Activated naive CD4-positive, alpha-beta T cell treated with anti-CD3 and anti-CD28 coated beads for 36 hours (primary cell): ENCODE results near the gene DDX52. TPM values are rescaled to one million over a fixed set of nuclear protein-coding genes. Genes with fewer than 3 reads are reported as not detected.
A peak's percentile ranks its signal among the peaks of the same experiment; 100 is the strongest.
"Not testable (repeated sequence)": the region's sequence is repeated elsewhere in the genome, so short reads cannot be mapped to it uniquely, and the experiment has no call there.

Source experiments
- CTCF ChIA-PET: fragments of 350-600 bp; sonication (Branson Sonifier 250); formaldehyde crosslinking; loops from one replicate; lab custom pipeline; 2021; ENCODE audit warnings: antibody characterized with exemption; lab: Charles Lee
- DNase-seq: peaks from one replicate; pipeline ENCODE4 v3.0.0-alpha.2; 2020
- H3K27ac Mint-ChIP-seq: one replicate; pipeline ENCODE4 v1.8.0; 2021; ENCODE audit warnings: mild to moderate bottlenecking, mixed read lengths
- H3K27me3 Mint-ChIP-seq: one replicate; pipeline ENCODE4 v1.8.0; 2021; ENCODE audit warnings: low read depth, mixed read lengths
- H3K36me3 Mint-ChIP-seq: one replicate; pipeline ENCODE4 v1.8.0; 2021; ENCODE audit warnings: low read depth, mixed read lengths
- H3K4me1 Mint-ChIP-seq: one replicate; pipeline ENCODE4 v1.8.0; 2021; ENCODE audit warnings: low read depth, mixed read lengths
- H3K4me3 Mint-ChIP-seq: one replicate; pipeline ENCODE4 v1.8.0; 2021; ENCODE audit warnings: mild to moderate bottlenecking, moderate library complexity, mixed read lengths
- H3K9me3 Mint-ChIP-seq: one replicate; pipeline ENCODE4 v1.8.0; 2021; ENCODE audit warnings: mixed read lengths
- intact Hi-C: fragments of 100-400 bp; cut with micrococcal nuclease; formaldehyde crosslinking; loops from one replicate; pipeline ENCODE4 v1.15.1; 2023
- total RNA-seq, 2 experiments: library from RNA; stranded (reverse); gene quantifications; one replicate each; pipeline ENCODE4 v1.2.3, GENCODE V29; 2021

The DDX52 gene
- total RNA-seq = 10 to 100 TPM; 18.5 to 20.2 TPM

DNA sequence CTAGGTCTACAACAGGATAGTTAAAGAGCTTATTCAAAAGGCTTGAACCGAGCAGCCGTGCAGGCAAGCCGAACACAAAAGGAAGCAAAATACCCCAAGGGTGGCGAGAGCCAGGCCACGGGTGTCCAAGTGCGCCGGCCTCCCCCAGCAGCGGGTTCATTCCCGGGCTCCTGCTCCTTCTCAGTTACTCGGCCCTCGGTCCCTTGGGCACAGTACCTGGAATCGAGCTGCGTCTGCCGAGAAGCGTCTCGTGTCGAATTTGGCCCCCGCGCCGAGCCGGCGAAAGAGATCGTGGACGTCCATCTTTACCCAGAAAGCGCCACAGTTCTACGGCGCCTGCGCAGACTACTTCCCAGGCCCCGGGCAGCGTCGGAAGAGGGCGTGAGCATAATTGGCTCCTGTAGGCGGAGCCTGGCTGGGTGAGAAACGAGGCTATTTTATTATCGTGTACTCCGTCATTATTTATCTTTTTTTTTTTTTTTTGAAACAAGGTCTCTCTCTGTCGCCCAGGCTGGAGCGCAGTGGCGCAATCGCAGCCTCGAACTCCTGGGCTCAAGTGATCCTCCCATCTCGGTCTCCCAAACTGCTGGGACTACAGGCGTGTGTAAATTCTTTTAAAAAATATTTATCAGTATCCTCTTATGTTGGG lies at the start of gene DDX52:
TSS of gene DDX52 (minus strand) at position 329 of the 649 bp plus-strand sequence. CDS start at position 303, 26 bp downstream.
- CTCF ChIA-PET = interaction anchor here (1.0 kb wide), 1 partner anchor 8 kb away, joined by 4 read pairs; no protein-coding TSS in a partner anchor
- Mint-ChIP-seq H3K27ac (peak within 1 kb of the TSS; percentile 81), H3K36me3 (peaks cover 21% of the 10 kb centered on the region), H3K4me3 (peak within 1 kb of the TSS; percentile 87), H3K9me3 (no peaks in the 10 kb centered on the region), H3K4me1 (peaks cover 23% of the 10 kb centered on the region), H3K27me3 (peaks cover 13% of the 10 kb centered on the region)
- peak; percentile 93 for DNase-seq
- intact Hi-C loops = loop anchor here (1.0 to 5.0 kb wide), 3 partner anchors 34 to 148 kb away; partner anchors contain the start of gene SYNRG

GRCh38 chr17:37691807-37692206 lies 48.6 kb upstream of the DDX52 start:
- H3K27ac Mint-ChIP-seq = no peak overlapping the region
- peaks cover 8% of the 10 kb centered on the region for H3K4me1 Mint-ChIP-seq
- H3K4me3 Mint-ChIP-seq = no peak overlapping the region
- intact Hi-C loops = no loop called here
- peaks cover 2% of the 10 kb centered on the region for H3K9me3 Mint-ChIP-seq
- DNase-seq = no peak
- H3K27me3 Mint-ChIP-seq = no peaks in the 10 kb centered on the region
- CTCF ChIA-PET = no interaction called here
- H3K36me3 Mint-ChIP-seq = no peaks in the 10 kb centered on the region

DNA sequence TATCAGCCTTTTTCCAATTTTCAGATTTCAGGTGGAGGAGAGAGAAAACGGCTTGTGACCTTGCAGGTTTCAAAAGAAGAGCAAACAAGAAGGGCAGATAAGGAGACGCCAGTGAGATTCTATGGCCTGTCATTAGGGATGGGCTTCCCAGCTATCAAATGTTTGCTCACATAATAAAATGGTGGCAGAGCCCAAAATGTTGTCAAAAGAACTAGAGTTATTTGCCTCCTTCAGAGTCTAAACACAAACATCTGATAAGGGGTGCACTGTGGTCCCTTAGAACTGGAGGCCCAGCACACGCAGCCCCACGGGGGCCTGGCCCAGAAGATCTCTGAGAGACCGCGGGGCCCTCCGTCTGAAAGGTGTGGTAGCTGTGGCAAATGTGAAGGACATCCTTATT lies 46.1 kb upstream of the DDX52 start:
- no peaks in the 10 kb centered on the region for H3K36me3 Mint-ChIP-seq
- CTCF ChIA-PET = interaction anchor here (0.9 kb wide), 1 partner anchor 12 kb away, joined by 3 read pairs; no protein-coding TSS in a partner anchor
- intact Hi-C loops = no loop called here
- no peak overlapping the region for H3K27ac Mint-ChIP-seq
- H3K9me3 Mint-ChIP-seq = peaks cover under 1% of the 10 kb centered on the region
- H3K27me3 Mint-ChIP-seq = no peaks in the 10 kb centered on the region
- DNase-seq = no peak
- no peaks in the 10 kb centered on the region for H3K4me1 Mint-ChIP-seq
- H3K4me3 Mint-ChIP-seq = no peak overlapping the region

DNA sequence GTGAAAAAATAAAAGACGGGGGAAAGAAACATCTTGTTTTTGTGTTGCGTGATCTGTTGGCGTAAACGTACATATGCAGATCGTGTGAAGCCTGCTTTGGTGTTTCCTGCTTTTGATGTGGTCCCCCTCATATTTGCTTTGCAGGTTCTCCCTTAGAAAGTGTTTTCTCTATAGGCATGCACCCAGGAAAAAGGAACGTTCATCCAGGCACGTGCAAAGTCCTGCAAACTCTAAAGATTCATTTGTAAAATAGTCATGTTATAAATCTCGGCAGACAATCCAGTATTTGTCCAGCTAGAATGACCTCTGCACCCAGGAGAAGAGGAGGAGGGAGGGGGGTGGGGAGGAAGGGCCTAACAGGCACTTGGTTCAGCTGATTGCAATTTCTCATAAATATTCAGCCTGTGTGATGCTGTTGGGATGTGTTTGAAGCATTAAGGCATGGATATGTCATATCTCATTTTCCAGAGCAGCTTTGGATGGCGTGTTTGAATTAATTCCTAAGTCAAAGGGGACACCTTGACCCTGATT lies 40.3 kb upstream of the DDX52 start:
- intact Hi-C loops = no loop called here
- CTCF ChIA-PET = no interaction called here
- Mint-ChIP-seq H3K27ac (no peak overlapping the region), H3K36me3 (no peaks in the 10 kb centered on the region), H3K4me3 (no peak overlapping the region), H3K27me3 (peaks cover under 1% of the 10 kb centered on the region), H3K9me3 (no peaks in the 10 kb centered on the region), H3K4me1 (peaks cover 8% of the 10 kb centered on the region)
- DNase-seq = no peak

- H3K4me3 Mint-ChIP-seq = no peak overlapping the region
- H3K27me3 Mint-ChIP-seq = peaks cover 9% of the 10 kb centered on the region
- H3K36me3 Mint-ChIP-seq = no peaks in the 10 kb centered on the region
- H3K9me3 Mint-ChIP-seq = no peaks in the 10 kb centered on the region
- peaks cover 8% of the 10 kb centered on the region for H3K4me1 Mint-ChIP-seq
- DNase-seq = no peak
- intact Hi-C loops = no loop called here
- no peak overlapping the region for H3K27ac Mint-ChIP-seq
- CTCF ChIA-PET = no interaction called here
Observed at GRCh38 chr17:37682007-37682406, 38.8 kb upstream of the DDX52 start.

DNA sequence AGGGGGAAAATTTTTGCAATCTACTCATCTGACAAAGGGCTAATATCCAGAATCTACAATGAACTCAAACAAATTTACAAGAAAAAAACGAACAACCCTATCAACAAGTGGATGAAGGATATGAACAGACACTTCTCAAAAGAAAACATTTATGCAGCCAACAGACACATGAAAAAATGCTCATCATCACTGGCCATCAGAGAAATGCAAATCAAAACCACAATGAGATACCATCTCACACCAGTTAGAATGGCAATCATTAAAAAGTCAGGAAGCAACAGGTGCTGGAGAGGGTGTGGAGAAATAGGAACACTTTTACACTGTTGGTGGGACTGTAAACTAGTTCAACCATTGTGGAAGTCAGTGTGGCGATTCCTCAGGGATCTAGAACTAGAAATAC lies 36.7 kb upstream of the DDX52 start:
- CTCF ChIA-PET, intact Hi-C loops, H3K27ac Mint-ChIP-seq, H3K4me3 Mint-ChIP-seq, H3K9me3 Mint-ChIP-seq, DNase-seq, H3K4me1 Mint-ChIP-seq, H3K36me3 Mint-ChIP-seq: not testable (repeated sequence)
- H3K27me3 Mint-ChIP-seq = peaks cover 15% of the 10 kb centered on the region

DNA sequence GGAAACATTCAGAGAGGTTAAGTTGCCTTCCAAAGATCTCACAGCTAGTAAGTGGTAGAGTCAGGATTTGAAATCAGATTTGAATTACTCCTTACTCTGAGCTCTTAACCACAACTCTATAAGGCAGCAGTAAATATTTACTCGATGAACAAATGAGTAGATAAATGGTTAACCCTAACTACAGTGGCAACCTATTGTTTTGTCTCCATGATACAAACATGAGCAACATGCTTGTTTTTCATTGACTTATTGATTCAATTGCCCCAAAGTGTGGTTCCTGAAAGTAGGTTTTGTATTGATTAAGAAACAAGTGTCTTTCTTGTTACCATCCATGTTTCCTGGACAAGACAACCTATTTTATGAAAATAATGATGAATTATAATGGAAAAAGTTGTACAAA lies 34.8 kb upstream of the DDX52 start:
- Mint-ChIP-seq H3K27me3 (peaks cover 17% of the 10 kb centered on the region), H3K27ac (no peak overlapping the region), H3K4me1 (no peaks in the 10 kb centered on the region), H3K4me3 (no peak overlapping the region), H3K36me3 (no peaks in the 10 kb centered on the region), H3K9me3 (no peaks in the 10 kb centered on the region)
- DNase-seq = no peak
- intact Hi-C loops = no loop called here
- CTCF ChIA-PET = no interaction called here

DNA sequence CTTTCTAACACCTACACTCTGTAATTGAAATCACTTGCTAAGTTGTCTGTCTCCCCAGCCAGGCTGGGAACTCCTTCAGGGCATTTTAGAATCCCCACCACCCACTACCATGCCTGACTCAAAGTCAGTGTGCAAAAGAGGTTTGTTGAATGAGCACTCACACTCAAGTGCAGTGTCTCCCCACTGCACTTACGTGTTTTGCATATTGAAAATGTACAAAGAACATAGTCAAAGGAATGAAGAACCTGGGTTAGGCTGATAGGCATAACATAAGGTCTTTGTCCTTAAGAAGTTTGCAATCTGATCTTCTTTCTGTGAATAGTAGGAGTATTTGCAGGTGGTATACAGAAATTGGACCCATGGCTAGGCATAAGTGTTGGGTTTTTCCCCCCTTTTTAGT lies 33.8 kb upstream of the DDX52 start:
- DNase-seq = no peak
- H3K27me3 Mint-ChIP-seq = peaks cover 17% of the 10 kb centered on the region
- H3K27ac Mint-ChIP-seq = no peak overlapping the region
- intact Hi-C loops = no loop called here
- no peak overlapping the region for H3K4me3 Mint-ChIP-seq
- no peaks in the 10 kb centered on the region for H3K4me1 Mint-ChIP-seq
- CTCF ChIA-PET = no interaction called here
- no peaks in the 10 kb centered on the region for H3K9me3 Mint-ChIP-seq
- no peaks in the 10 kb centered on the region for H3K36me3 Mint-ChIP-seq

DNA sequence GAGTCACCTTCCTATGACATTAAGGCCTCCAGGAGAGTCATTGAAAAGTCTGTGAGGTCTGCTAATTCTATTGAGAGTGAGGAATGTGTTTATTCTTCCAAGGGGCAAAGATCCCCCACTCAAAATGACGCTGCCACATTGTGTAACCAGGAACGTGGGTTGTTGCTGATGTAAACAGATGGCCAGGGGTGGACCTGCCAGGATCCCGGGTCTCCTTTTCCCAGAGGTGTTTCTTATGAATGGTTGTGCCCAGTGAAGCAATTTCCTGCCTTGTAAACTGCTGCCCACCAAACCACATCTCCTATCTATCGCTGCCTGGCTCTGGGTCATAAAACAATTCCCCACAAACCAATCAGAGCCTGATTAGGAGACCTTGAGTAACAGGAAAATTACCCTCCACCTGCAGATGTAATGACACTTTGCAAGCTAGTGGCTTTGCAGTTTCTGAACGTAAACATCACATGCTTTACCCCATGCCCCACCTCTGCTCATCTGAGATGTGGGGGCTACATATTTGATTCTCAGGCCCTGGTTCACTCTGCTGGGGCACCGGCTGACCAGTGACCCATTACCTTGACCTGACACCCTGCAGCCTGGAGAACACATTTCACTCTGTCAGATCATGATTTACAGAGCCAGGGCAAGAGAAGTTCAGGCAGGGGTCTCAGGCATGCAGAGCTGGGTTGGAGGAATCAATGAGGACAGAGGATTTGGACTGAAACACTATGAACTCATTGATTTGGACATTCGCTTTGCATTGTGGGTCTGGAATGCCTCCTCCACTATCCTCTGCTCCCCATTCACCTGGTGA lies 33.1 kb upstream of the DDX52 start:
- H3K4me3 Mint-ChIP-seq = no peak overlapping the region
- no peaks in the 10 kb centered on the region for H3K4me1 Mint-ChIP-seq
- peaks cover 17% of the 10 kb centered on the region for H3K27me3 Mint-ChIP-seq
- H3K27ac Mint-ChIP-seq = no peak overlapping the region
- CTCF ChIA-PET = no interaction called here
- no peak for DNase-seq
- intact Hi-C loops = no loop called here
- H3K36me3 Mint-ChIP-seq = no peaks in the 10 kb centered on the region
- no peaks in the 10 kb centered on the region for H3K9me3 Mint-ChIP-seq

- intact Hi-C loops = no loop called here
- no peak overlapping the region for H3K4me3 Mint-ChIP-seq
- CTCF ChIA-PET = no interaction called here
- no peak for DNase-seq
- no peak overlapping the region for H3K27ac Mint-ChIP-seq
- H3K4me1 Mint-ChIP-seq = no peaks in the 10 kb centered on the region
- no peaks in the 10 kb centered on the region for H3K36me3 Mint-ChIP-seq
- H3K9me3 Mint-ChIP-seq = no peaks in the 10 kb centered on the region
- H3K27me3 Mint-ChIP-seq = peaks cover 17% of the 10 kb centered on the region
Observed at GRCh38 chr17:37674511-37674910, 31.3 kb upstream of the DDX52 start.

DNA sequence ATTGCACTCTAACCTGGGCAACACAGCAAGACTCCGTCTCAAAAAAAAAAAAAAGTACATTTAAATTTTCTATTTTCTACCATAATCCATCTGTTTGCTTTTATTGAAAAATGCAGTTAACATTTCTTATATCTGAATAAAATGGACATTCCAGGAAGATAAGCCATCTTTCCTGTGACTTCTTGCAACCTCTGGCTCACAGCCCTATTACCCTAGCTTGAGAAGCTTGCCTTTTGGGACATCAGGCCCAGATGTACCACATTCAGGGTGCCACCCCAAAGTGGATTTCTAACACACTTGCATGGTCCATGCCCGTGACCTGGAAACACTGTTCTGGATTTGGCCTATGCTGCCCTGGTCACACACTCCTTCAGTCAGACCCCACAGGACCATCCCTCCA lies 30.1 kb upstream of the DDX52 start:
- DNase-seq = no peak
- intact Hi-C loops = no loop called here
- Mint-ChIP-seq H3K9me3 (no peaks in the 10 kb centered on the region), H3K27ac (no peak overlapping the region), H3K4me3 (no peak overlapping the region), H3K27me3 (peaks cover 15% of the 10 kb centered on the region), H3K36me3 (no peaks in the 10 kb centered on the region), H3K4me1 (no peaks in the 10 kb centered on the region)
- CTCF ChIA-PET = interaction anchor here (0.6 kb wide), 1 partner anchor 114 kb away, joined by 4 read pairs; no protein-coding TSS in a partner anchor

- Mint-ChIP-seq H3K9me3 (no peaks in the 10 kb centered on the region), H3K4me3 (no peak overlapping the region), H3K27me3 (peaks cover 14% of the 10 kb centered on the region), H3K36me3 (no peaks in the 10 kb centered on the region), H3K27ac (no peak overlapping the region), H3K4me1 (no peaks in the 10 kb centered on the region)
- CTCF ChIA-PET = interaction anchor here (0.6 to 0.9 kb wide), 2 partner anchors 115 to 118 kb away, joined by 3 to 4 read pairs; no protein-coding TSS in a partner anchor
- no peak for DNase-seq
- intact Hi-C loops = no loop called here
Observed at GRCh38 chr17:37672548-37673078, 29.4 kb upstream of the DDX52 start.
